Choroid plexus epithelial cell (primary cell): ENCODE data around the gene HTR2C.
"Not testable (repeated sequence)": the region's sequence is repeated elsewhere in the genome, so short reads cannot be mapped to it uniquely, and the experiment has no call there.

Experiments
- DNase-seq: peaks from one replicate; pipeline ENCODE4 v3.0.0-alpha.2; 2010; ENCODE audit warnings: low read depth
- H3K4me3 ChIP-seq: 2 replicates; pipeline ENCODE4 v1.5.1; 2011; ENCODE audit warnings: low read depth, mild to moderate bottlenecking, control low read depth, low read length, moderate library complexity
- TF ChIP-seq, protein P1 (sequence below): conservative IDR thresholded peaks from 2 replicates; pipeline ENCODE4 v1.5.1; 2011; ENCODE audit warnings: low read depth, mild to moderate bottlenecking, control low read depth, inconsistent platforms, low read length, moderate library complexity

Gene HTR2C

GRCh38 chrX:114619874-114620273 is 36.0 kb downstream of the HTR2C start:
- TF ChIP-seq, protein P1, sequence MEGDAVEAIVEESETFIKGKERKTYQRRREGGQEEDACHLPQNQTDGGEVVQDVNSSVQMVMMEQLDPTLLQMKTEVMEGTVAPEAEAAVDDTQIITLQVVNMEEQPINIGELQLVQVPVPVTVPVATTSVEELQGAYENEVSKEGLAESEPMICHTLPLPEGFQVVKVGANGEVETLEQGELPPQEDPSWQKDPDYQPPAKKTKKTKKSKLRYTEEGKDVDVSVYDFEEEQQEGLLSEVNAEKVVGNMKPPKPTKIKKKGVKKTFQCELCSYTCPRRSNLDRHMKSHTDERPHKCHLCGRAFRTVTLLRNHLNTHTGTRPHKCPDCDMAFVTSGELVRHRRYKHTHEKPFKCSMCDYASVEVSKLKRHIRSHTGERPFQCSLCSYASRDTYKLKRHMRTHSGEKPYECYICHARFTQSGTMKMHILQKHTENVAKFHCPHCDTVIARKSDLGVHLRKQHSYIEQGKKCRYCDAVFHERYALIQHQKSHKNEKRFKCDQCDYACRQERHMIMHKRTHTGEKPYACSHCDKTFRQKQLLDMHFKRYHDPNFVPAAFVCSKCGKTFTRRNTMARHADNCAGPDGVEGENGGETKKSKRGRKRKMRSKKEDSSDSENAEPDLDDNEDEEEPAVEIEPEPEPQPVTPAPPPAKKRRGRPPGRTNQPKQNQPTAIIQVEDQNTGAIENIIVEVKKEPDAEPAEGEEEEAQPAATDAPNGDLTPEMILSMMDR, result peak; percentile 43
- H3K4me3 ChIP-seq, result no peak overlapping the region
- DNase-seq, result peak; percentile 7

DNA sequence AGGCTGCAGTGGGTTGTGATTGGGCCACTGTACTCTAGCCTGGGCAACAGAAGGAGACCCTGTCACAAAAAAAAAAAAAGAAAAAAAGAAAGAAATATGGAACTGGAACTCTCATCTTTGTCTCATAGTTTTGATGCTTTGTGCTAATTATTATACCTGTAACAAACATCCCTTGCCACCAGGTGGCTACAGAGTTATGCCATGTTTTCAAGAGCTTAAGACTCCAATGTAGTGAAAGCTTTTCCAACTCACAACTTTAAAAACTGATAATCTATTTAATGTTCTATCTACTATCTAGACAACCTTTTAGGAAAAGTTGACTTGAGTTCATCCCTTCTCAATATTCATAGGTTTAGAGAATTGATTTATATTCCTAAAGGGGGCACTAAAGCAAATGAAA is 42.4 kb downstream of the HTR2C start:
- no peak overlapping the region for H3K4me3 ChIP-seq
- TF ChIP-seq, protein P1, result peak; percentile 46
- DNase-seq, result peak; percentile 44

GRCh38 chrX:114635986-114636385 is 52.1 kb downstream of the HTR2C start:
- no peak for DNase-seq
- TF ChIP-seq, protein P1, result no peak
- no peak overlapping the region for H3K4me3 ChIP-seq

DNA sequence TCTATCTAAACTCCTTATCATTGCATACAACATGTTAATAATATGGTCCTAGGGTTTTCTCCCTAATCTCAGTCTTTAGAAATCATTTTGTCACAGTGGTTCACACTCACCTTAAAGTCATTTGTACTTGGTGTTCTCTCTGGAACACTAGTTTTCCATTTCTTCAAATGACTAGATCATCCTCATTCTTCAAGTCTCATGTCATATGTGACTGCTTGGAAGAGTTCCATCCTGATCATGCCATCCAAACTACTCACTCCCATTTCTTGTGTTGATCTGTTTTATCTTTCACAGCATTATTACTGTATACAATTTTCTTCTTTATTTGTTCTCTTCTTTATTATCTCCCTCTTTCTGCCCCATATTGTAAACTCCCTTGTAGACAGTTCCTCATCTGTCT is 66.5 kb downstream of the HTR2C start:
- DNase-seq, result no peak
- TF ChIP-seq, protein P1, result no peak

DNA sequence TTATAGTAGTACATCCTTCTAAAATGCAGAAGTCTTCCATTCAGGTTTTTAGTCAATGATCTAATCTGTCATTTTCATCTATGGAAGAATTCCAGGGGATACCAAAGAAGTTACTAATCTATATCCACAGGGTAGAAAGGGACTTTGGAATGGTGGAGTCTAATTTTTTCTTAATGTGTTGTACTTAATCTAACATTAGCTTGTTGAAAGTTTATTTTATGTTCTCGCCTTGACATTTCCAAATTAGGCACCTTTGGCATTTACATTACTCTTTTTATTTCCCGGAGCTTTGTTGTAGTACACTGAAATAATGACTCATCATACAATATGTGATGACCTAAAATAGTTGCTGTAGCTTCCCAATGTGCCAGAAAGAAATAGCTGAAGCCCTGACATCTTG is 91.5 kb downstream of the HTR2C start:
- TF ChIP-seq, protein P1, result no peak
- peak; percentile 21 for DNase-seq
- H3K4me3 ChIP-seq, result no peak overlapping the region

More for the DNA sequence above, 66.5 kb downstream of the HTR2C start:
- H3K4me3 ChIP-seq, result no peak overlapping the region

- DNase-seq, H3K4me3 ChIP-seq: not testable (repeated sequence)
These were observed 116.6 kb downstream of the HTR2C start for GRCh38 chrX:114700533-114700932.

DNA sequence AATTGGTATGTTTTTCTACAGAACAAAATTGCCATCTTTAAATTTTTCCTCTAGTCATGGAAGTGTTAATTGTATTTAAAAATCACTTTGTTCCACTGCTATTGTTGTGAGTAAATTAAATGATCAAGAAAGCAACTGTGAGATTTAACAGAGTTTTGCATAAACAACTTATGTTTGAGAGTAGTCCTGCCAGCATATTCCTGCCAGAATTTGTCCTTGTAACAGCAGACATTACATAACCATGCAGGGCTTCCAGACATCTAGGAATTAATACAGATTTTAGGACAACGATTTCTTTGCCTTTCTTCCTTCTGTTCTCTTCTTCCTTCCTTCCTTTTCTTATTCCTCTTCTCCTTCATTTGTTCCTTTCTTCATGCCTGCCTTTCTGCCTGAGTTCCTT is 125.5 kb downstream of the HTR2C start:
- no peak overlapping the region for H3K4me3 ChIP-seq
- TF ChIP-seq, protein P1, result no peak

GRCh38 chrX:114710571-114710970 is 126.7 kb downstream of the HTR2C start:
- DNase-seq, result no peak
- H3K4me3 ChIP-seq, result no peak overlapping the region
- TF ChIP-seq, protein P1, result no peak

More for the DNA sequence above, 125.5 kb downstream of the HTR2C start:
- no peak for DNase-seq
